ENCODE measurements around the gene TMCO5A. TPM values are rescaled to one million over a fixed set of nuclear protein-coding genes. Genes with fewer than 3 reads are reported as not detected.

Gene TMCO5A
- total RNA-seq, 1 donor from 2014 or later, result not detected

DNA sequence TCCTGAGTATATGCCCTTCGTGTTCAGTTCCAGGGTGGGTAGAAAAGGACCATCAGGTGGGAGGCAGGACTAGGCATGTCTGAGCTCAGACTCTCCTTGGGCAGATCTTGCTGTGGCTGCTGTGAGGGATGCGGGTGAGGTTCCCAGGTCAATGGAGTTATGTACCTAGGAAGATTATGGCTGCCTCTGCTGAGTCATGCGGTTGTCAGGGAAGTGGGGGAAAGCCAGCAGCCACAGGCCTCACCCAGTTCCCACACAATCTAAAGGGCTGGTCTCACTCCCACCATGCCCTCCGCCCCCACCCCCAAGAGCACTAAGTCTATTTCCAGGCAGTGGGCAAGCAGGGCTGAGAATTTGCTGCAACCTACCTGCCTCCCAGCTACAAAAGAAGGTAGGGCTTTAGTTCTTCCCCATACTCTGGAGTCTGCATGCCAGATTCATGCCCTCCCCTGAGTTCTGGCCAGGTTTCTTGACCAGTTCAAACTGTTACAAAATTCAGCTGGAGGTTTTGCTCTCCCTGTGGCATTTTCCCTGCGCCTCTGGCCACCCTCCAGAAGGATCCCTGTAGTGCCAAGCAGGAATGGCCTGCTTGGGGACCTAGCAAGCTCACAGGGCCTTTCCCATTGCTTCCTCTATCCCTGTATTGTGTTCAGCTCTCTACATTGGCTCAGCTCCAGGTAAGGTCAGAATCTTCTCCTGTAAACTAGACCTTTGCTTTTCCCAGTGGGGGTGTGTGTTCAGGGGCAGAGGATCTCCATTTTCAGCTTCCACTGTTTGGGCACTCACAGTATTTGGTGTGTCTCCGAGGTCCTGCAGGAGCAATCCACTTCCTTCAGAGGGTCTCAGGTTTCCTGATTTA, 12.7 kb upstream of the TMCO5A start:
- TF ChIP-seq, protein P1, sequence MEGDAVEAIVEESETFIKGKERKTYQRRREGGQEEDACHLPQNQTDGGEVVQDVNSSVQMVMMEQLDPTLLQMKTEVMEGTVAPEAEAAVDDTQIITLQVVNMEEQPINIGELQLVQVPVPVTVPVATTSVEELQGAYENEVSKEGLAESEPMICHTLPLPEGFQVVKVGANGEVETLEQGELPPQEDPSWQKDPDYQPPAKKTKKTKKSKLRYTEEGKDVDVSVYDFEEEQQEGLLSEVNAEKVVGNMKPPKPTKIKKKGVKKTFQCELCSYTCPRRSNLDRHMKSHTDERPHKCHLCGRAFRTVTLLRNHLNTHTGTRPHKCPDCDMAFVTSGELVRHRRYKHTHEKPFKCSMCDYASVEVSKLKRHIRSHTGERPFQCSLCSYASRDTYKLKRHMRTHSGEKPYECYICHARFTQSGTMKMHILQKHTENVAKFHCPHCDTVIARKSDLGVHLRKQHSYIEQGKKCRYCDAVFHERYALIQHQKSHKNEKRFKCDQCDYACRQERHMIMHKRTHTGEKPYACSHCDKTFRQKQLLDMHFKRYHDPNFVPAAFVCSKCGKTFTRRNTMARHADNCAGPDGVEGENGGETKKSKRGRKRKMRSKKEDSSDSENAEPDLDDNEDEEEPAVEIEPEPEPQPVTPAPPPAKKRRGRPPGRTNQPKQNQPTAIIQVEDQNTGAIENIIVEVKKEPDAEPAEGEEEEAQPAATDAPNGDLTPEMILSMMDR (conservative IDR thresholded peaks at IDR 0.05), result no peak
- Mint-ChIP-seq H3K4me3 (no peak overlapping the region), H3K9me3 (no peaks in the 10 kb centered on the region), H3K4me1 (no peaks in the 10 kb centered on the region), H3K27me3 (ENCODE audit: low read depth) (peaks cover 6% of the 10 kb centered on the region), H3K27ac (ENCODE audit: unreplicated experiment) (no peak overlapping the region), H3K36me3 (ENCODE audit: low read depth) (no peaks in the 10 kb centered on the region)
- no peak for DNase-seq (ENCODE audit: low read depth, low spot score)

DNA sequence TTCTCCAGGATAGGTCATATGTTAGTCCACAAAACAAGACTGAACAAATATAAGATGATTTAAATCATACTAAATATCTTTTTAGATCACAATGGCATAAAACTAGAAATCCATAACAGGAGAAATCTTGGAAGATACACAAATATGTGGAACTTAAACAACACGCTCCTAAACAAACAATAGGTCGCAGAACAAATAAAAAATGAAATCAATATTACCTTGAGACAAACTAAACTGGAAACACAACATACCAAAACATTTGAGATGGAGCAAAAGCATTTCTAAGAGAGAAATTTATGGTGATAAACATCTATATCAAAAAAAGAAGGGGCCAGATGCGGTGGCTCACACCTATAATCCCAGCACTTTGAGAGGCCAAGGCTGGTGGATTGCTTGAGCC, 8.3 kb upstream of the TMCO5A start:
- Mint-ChIP-seq H3K4me1 (no peaks in the 10 kb centered on the region), H3K36me3 (ENCODE audit: low read depth) (no peaks in the 10 kb centered on the region), H3K4me3 (no peak overlapping the region), H3K27ac (ENCODE audit: unreplicated experiment) (no peak overlapping the region), H3K9me3 (no peaks in the 10 kb centered on the region), H3K27me3 (ENCODE audit: low read depth) (peaks cover 7% of the 10 kb centered on the region)
- no peak for DNase-seq (ENCODE audit: low read depth, low spot score)
- TF ChIP-seq, protein P1 (conservative IDR thresholded peaks at IDR 0.05), result no peak

DNA sequence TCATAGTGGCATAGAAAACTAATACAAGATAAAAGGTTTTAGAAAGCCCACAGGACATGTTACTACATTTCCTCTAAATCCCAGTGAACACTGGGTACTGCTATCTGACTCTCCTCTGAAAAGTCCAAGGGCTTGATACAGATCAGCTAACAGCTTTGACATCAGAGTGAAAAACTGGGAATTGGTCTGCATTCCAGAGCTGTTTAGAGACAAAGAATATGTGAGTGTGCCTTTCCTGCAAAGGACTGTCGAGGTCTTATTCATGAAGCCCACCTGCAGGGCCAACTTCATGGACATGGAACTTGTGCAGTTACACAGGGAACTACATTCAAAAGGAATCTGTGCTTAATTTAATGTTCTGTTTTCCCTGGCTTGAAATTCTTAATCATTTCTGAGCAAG, 5.2 kb upstream of the TMCO5A start:
- H3K9me3 Mint-ChIP-seq, result no peaks in the 10 kb centered on the region
- H3K4me1 Mint-ChIP-seq, result no peaks in the 10 kb centered on the region
- H3K27ac Mint-ChIP-seq (ENCODE audit: unreplicated experiment), result no peak overlapping the region
- TF ChIP-seq, protein P1 (conservative IDR thresholded peaks at IDR 0.05), result no peak
- no peak overlapping the region for H3K4me3 Mint-ChIP-seq
- no peaks in the 10 kb centered on the region for H3K36me3 Mint-ChIP-seq (ENCODE audit: low read depth)
- DNase-seq (ENCODE audit: low read depth, low spot score), result no peak
- H3K27me3 Mint-ChIP-seq (ENCODE audit: low read depth), result peaks cover 7% of the 10 kb centered on the region

DNA sequence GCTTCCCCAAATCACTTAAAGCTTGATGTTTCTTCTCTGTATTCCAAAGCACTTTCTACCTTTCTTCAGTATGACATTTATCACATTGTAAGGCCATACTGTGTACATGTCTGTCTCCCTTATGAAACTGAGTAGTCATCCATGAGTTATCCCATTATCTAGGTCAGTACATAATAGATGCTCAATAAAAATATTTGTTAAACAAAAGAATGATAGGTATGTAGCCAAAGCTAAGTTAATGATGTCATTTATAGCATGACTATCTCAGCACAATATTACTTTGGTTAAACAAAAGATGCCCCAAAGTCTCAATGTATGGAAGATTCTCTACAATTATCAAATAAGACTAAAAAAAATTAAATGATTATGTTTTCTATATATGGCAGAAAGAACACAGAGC, 3.1 kb upstream of the TMCO5A start:
- Mint-ChIP-seq H3K27me3 (ENCODE audit: low read depth) (peaks cover 4% of the 10 kb centered on the region), H3K9me3 (no peaks in the 10 kb centered on the region), H3K36me3 (ENCODE audit: low read depth) (no peaks in the 10 kb centered on the region), H3K4me1 (no peaks in the 10 kb centered on the region), H3K27ac (ENCODE audit: unreplicated experiment) (no peak overlapping the region), H3K4me3 (no peak overlapping the region)
- no peak for DNase-seq (ENCODE audit: low read depth, low spot score)
- TF ChIP-seq, protein P1 (conservative IDR thresholded peaks at IDR 0.05), result no peak

DNA sequence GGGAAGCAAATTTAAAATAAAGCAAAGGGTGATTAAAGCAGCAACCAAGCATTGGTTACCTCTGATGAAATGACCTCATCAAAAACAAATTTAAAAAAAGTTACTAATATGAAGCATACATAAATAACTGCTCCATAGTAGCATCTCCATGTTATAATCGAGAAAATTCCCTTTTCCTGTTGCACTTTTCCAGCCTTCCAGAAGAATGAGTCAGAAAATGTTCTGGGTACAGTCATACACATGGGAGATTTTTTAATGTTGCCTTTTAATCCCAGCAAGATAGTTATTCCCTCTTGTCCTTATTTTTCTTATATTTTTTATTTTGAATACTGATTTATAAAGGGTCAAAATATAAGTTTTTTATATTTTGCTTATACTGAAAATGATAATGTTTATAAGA, 2.6 kb upstream of the TMCO5A start:
- Mint-ChIP-seq H3K9me3 (no peaks in the 10 kb centered on the region), H3K27me3 (ENCODE audit: low read depth) (peaks cover 6% of the 10 kb centered on the region)

More for the DNA sequence above, 2.6 kb upstream of the TMCO5A start:
- H3K4me3 Mint-ChIP-seq, result no peak overlapping the region
- TF ChIP-seq, protein P1 (conservative IDR thresholded peaks at IDR 0.05), result no peak
- DNase-seq (ENCODE audit: low read depth, low spot score), result no peak
- H3K36me3 Mint-ChIP-seq (ENCODE audit: low read depth), result no peaks in the 10 kb centered on the region
- H3K27ac Mint-ChIP-seq (ENCODE audit: unreplicated experiment), result no peak overlapping the region
- no peaks in the 10 kb centered on the region for H3K4me1 Mint-ChIP-seq

All from neural crest cell (in vitro differentiated cells).